NCI-H345 (cell line): Measurements from ENCODE around the gene UQCR11.

Source experiments
- DNase-seq: peaks from one replicate; lab custom pipeline; 2025; lab: John Stamatoyannopoulos, UW

The UQCR11 gene

DNA sequence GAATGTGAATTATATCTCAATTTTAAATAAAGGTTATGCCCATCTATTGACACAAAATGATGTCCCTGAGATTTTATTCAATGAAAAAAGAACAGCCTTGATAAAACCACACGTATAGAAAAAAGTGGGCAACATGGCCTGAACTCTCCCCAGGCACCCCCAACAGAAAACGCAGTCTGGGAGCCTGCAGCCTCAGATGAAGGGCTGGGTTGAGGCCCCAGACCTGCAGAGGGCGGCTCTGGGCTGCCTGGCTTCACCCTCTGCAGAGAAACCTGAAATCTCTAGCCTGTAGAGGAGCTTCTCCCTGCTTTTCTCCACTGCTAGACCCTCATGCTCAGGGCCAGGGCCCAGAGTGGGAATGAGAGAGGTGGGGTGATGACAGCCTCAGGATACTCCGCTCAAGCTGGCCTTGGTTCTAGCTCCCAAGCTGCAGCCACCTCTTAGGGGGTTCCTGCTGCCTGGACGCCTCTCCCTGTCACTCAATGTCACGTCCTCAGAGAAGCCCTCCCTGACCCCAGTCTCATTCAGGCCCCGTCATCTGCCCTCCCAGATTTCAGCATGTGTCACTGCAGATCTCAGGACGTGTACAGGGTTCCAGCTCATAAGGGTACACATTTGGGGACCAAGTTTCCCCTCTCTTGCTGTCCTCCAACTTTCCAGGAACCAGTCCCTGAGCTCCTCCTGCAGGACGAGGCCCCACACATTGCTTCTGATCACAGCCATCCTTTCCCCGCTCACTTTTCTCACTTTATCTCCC, 14.4 kb downstream of the UQCR11 start:
- DNase-seq, result no peak

DNA sequence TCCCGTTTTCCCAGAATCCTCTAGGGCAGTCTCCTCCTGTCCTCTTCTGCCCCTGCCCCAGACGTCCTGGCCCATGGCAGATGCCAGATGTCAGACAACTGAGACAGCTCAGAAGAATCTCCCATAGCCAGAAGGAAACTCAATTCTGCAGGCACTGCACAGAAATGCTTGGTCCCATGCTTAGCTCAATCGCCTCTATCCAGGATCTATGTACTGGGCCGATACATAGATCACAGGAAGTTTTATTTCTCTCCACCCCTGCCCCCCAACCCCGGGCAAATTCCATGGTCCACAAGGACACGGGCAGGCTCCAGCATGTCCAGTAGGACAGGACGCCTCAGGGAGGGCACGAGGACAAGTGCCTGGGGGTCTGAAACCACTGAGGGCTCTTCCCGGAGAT, 17.4 kb downstream of the UQCR11 start:
- DNase-seq, result no peak

DNA sequence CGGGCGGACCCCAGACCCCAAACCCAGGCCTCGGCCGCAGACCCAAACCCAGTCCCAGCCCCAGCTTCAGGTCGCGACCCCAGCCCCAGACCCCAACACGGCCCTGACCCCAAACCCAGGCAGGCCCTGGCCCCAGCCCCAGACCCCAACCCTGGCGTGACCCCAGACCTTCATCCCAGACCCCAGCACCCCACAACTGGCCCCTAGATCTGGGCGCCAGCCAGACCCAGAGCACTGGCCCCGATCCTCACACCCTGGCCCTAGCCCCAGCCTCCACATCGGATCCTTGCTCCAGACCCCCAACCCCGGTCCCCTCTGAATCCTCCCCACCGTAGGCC, 20.1 kb downstream of the UQCR11 start:
- DNase-seq, result no peak

DNA sequence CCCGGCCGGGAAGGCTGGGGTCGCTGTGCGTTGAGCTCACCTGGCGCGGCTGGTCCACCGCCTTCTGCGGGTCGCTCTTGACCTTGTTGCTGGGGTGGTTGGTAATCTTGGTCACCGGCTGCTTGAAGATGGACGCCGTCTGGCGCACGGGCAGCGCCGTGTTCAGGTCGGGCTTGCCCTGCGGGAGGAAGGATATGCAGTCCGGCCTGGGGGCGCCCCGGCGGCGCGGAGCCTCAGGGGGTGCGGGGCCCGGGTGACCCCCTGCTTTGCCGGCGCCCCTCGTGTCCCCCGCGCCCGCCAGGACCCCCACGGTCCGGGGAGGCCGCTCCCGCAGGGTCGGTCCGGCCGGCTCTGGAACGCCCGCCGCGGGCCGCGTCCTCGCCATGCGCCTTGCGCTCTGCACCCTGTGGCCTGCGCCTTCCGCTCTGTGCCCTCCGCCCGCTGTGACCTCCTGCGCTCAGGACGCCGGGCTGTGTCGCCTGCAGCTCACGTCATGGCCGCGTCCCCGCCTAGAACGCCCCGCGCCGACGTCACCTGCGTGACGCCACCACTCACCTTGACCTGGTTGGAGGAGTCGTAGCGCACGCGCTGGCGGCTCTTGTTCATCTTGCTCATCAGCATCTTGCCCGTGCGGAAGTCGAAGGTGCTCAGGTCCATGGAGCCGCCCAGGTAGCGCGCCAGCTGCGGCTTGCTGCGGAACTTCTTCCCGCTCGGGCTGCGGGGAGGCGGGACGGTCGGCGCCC, 20.6 kb downstream of the UQCR11 start:
- no peak for DNase-seq

DNA sequence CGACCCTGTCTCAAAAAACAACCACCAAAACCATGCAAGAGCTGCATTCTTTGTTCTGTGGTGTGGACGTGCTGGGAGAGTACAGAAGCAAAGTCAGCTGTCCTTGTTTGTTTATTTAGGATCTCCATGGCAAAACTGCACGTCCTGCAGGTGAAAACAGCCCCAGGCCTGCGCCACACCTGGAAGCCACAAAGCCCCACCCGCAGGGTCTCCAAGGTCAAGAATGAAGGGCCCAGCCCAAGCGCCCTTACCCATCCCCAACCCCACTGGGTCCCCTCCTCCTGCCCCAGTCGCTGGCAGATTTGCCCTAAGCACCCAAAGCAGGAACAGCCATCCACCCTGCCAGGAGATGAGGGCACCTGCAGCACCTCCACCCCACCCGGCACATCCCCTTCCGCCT, 23.1 kb downstream of the UQCR11 start:
- peak; percentile 29 for DNase-seq

DNA sequence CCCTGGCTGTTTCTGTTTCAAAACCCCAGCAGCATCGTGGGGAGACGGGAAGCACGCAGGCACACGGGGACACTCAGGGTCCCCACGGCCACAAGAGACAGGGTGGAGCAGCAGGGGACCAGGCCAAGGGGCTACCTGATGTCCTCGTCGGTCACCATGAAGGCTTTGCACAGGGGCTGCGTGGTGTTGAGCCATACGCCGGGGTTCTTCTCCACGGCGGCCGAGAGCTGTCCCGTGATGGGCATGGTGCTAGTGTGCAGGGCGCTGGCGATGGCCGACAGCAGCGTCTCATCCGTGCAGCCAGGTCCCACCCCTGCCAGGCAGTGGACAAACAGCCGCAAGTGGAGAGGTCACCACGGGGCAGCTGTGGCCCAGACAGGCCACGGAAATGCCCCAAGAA, 24.3 kb downstream of the UQCR11 start:
- DNase-seq, result no peak

DNA sequence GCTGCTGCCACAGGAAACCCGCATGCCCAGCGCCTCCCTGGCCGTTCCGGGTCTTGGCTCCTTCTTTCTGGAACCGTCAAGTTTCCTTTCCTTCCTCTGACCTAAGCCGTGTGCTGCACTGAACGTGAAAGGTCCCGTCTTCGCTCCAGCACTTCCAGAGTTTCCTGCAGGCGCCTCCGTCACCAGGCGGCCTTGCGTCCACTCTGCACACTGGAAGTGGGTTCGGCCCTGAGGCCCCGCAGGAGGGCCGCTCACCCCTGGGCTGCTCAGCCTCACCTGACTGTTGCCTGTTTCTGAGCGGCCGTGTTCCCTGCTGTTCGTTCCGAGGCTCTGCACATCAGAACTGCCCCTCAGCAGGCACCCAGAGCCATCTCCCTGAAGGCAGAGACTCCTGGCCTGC, 24.9 kb downstream of the UQCR11 start:
- DNase-seq, result no peak

DNA sequence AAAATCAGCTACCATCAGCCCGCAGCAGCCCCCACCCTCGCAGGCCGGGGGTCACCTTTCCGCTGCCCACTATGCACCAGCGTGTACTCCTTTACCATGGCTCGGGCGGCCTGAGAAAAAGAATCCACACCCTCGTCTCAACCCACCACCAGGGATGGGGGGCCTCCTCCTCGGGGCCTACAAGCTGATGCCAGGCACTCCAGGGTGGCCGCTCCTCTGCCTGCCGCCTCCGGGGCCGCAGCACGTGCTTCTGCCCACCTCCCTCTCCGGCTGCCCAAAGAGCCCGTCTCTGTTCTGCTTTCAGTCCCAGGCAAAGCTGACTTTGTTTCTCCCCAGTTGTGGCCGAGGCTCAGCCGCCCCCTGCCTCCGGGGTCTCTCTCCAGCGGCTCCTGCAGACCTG, 26.0 kb downstream of the UQCR11 start:
- no peak for DNase-seq

DNA sequence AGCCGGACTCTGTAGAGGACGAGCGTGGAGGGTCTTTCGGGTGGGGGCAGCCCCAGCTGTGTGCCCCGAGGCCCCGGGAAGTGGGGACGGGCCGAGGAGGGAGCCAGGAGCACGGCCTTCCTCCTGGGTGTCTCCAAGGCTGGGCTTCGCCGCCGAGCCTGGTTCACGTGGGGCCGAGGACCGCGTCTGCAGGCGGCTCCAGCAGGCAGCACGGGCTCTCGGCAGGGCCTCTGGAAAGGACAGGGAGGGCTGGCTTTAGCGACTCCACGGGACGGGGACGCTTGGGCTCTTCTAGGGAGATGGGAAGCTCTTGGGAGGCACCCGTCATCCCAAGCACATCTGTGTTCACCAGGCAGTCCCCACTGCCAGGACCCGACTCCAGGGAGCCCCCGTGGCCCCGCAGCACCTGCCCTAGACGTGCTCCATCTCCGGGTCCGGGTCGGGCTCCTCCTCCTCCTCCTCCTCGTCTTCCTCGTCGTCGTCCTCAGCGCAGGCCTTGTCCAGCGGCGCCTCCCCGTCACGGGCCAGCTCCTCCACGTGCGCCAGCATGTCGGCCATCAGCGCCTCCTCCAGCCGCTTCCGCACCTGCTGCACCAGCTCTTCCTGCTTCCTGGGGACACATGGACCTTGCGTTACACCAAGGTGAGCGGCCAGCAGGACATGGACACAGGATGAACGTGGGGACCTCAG, 27.2 kb downstream of the UQCR11 start:
- no peak for DNase-seq

DNA sequence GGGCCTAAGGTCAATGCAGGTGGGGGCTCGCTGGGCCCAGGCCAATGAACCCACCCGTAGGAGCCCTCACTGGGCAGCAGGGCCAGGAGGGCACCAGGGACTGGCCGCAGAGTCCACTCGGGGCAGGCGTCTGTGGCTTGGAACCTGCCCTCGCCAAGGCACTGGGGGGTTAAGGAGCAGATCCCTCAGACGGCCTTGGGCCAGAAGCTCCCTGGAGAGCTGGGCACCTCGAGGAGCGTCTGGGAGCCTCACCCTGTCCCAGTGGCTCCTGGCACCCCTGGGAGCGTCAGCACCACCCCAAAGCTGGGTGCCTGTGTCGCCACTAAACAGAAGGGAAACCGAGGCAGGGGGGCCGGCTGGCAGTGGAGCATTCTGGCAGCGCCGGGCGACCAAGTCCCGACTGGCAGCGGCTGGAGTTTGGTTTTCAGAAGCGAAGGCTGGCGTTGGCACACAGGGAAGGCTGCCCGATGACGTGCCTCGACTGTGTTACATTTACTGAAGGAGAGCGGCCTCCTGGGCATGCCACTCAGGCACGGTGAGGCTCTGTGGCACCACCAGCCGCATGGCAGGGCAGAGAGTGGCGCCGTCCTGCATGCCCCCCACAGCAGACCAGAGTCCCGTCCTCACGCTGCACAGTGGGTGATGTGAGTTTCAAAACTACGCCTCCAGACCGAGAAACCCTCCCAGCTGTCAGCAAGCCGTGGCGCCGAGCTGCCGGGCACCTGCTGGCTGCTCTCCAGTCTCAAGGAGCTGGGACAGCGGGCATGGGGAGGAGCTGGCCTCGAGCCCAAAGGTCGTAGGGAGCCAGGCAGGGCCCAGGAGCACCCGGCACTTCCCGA, 28.0 kb downstream of the UQCR11 start:
- no peak for DNase-seq

DNA sequence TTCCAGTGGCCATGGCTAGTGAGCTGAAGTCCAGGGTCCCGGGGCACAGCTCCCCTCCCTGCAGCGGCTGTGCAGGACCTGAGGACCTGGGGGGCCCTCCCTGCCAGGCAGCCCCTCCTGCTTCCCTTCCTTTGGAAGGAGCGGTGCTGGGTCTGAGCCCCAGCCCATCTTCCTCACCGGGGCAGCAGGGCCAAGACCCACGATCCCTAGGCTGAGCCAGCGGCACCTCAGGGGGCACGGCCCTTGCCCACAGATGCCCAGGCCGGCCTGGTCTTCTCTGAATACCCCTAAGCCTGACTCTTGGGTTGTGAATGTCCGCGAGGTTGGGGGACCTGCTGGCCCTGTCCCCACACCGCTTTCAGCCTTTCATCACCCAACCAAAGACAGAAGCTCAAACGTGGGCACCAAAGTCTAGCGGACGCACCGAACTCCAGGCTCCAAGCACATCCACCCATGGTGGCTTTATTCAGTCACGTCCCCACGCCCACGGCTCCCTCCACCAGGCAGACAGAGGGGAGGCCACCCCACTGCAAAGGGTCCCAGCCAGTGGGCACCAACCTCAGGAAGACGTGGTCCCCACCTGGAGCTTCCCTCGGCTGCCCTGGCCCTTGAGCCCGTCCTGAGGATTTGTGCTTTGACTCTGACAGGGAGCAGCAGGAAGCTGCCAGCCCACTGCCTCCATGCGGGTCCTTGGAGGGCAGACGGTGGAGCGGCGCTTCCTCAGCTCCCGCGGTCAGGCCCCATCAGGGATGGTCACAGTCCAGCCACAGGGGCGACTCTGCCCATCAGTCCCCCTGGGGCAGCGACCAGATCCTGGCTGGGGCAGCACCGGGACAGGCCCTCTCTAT, 28.8 kb downstream of the UQCR11 start:
- no peak for DNase-seq

DNA sequence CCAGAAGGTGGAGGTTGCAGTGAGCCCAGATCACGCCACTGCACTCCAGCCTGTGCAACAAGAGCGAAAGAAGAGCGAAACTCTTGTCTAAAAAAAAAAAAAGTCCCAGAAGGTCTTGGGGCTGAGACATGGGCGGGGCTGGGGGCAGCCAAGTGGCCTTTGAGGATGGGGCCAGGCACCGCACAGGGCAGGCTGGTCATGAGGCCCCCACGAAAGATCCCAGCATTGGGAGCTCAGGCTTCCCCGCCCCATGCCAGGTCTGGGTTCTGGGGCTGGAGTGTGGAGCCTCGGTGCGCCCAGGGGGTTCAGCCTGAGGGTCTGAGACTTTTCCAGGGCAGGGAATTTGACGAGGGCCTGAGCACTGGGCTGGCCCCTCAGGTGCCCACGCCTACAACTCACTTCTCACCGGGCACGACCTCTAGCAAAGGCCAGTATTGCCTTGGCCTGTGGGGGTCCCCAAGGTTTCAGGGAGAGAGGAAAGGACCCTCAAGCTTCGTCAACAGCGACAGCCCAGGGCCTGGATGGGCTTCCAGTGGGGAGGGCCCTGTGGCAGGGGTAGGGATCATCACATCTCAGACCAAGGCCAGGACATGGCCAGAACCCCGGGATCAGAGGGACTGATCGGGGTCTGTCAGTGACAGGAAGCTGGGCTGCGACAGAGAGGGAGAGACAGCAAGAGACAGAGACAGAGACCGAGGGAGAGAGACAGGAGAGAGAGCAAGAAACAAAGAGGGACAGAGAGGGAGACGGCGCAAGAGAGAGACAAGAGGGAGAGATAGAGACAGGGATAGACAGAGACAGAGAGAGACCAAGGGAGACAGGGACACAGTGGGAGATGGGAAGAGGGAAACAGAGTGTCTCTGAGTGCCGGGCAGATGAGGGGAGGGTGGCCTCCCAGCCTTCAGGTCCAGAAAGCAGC, 29.7 kb downstream of the UQCR11 start:
- no peak for DNase-seq

DNA sequence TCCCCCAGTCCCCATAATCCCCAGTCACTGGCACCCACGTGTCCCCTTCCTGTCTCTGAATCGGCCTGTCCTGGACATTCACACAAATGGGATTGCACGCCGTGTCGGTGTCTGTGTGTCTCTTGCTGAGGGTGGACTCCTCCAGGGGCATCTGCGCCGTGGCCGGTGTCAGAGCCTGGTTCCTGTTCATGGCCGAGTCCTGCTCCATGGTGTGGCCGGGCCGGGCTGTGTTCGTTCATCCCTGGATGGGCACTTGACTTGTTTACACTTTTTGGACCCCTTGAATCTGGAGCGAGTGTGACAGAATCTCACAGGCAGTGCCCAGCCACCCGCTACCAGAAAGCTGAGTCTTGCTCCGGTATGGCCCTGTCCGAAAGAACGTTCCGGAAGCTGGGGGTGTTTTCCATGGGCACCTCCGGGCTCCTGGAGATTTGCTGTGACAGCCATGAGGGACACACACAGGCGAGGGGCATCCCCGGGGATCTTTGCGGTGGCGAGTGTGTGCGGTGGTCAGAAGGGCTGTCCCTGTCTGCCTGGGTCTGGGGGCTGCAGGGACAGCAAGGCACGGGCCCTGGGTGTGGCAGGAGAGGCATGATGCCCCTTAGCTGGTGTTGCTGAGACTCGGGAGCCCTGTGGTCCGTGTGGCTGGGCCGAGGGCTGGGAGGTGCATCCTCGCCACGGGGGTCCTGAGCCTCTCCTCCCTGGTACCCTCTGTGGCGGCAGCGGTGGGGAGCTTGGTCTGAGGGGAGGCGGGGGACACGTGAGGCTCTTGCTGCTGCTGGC, 30.7 kb downstream of the UQCR11 start:
- DNase-seq, result no peak

DNA sequence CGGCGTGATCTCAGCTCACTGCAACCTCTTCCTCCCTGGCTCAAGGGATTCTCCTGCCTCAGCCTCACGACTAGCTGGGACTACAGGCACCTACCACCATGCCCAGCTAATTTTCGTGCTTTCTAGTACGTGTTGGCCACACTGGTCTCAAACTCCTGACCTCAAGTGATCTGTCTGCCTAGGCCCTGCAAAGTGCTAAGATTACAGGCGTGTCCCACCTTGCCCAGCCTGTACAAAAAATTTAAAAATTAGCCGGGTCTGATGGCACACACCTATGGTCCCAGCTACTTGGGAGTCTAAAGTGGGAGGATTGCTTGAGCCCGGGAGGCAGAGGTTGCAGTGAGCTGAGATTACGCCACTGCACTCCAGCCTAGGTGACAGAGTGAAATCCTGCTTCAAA, 32.5 kb downstream of the UQCR11 start:
- no peak for DNase-seq

DNA sequence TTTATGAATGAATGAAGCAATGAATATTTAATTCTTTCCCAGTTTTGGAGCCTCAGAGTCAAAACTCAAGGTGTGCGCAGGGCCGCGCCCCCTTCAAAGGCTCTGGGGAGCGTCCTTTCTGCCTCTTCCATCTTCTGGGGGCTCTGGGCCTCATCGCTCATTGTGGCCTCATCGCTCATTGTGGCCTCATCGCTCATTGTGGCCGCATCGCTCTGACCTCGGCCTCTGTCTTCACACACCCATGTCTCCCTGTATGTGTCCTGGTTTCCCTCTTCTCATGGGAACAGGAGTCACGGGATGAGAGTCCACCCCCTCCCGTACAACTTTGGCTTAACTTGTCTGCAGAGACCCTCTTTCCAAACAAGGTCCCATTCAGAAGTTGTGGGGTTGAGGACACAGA, 33.9 kb downstream of the UQCR11 start:
- no peak for DNase-seq

DNA sequence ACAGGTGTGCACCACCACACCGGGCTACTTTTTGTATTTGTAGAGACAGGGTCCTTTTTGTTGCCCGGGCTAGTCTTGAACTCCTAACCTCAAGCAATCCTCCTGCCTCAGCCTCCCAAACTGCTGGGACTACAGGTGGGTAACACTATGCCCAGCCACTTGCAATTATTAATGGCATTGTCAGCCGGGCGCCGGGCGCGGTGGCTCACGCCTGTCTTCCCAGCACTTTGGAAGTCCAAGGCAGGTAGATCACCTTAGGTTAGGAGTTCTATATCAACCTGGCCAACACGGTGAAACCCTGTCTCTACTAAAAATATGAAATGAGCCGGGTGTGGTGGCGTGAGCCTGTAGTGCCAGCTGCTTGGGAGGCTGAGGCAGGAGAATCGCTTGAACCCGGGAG, 34.4 kb downstream of the UQCR11 start:
- no peak for DNase-seq

DNA sequence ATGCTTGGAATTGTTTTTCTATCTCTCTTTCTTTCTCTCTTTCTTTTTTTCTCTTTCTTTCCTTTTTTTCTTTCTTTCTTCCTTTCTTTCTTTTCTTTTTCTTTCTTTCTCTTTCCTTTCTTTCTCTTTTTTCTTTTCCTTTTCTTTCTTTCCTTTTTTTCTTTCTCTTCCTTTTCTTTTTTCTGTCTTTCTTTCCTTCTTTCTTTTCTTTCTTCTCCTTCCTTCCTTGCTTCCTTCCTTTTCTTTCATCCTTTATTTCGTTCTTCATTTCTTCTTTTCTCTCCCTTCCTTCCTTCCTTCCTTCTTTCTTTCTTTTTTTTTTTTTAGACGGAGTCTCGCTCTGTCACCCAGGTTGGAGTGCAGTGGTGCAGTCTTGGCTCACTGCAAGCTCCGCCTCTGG, 35.3 kb downstream of the UQCR11 start:
- DNase-seq, result no peak

DNA sequence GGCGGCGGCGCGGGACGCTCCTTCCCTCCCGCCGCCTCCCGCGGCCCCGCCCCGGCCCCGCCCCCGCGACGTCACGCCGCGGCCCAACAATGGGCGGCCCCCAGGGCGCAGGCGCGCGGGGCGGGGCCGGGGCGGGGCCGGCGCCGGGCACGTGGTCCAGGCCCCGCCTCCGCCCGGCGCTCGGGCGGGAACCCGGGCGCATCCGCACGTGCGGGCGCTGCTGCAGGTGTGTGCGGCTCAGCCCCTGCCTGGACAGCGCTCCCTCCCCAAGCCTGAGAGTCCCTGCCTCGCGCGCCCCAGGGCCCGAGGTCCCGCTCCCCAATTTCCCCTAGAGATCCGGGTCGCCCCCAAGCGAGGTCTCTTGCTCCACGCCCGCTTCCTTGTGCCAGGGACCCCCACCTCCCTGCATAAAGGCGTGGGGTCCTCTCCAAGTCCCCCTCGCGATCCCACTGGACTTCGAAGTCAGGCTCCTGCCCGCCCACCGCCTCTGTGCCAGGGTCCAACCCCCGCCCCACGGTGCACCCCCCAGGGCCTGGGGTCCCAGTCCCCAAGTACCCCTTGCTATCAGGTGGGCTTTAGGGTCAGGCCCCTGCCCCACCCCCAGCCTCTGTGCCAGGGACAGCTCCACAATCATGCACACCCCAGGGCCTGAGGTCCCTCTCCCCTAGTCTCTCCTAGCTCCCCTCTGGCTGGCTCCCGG, 36.8 kb downstream of the UQCR11 start, which contains the start of gene MEX3D:
TSS of gene MEX3D (minus strand) at position 6 of the 700 bp plus-strand sequence. CDS start 267 bp downstream, outside the sequence.
- DNase-seq, result peak; percentile 85

DNA sequence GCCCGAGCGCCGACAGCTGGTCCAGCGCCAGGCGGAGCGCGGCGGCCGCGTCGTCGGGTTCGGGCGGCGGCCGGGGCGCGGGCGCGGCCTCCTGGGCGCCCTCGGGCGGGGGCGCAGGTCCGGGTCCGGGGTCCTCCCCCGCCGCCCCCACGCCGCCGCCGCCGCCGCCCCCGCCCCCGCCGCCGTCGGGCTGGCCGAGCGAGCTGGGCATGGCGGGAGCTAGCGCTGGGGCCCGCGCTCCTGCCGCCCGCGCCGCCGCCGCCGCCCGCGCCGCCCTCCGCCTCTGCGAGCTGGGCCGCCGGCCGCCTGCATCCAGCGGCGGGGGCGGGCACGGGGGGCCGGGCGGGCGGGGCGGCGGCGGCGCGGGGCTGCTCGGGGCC, 37.4 kb downstream of the UQCR11 start:
- DNase-seq, result no peak
